C4-2B (cell line): ENCODE data around the gene GBP4.

Experiments used
- ZFX ChIP-seq: fragments of 450-650 bp; IDR thresholded peaks from 2 replicates; pipeline ENCODE4 v1.6.1; 2017
- TF ChIP-seq, protein P1 (sequence below): fragments of 450-650 bp; conservative IDR thresholded peaks from 2 replicates; pipeline ENCODE4 v1.5.1; 2017; ENCODE audit warnings: mild to moderate bottlenecking

DNA sequence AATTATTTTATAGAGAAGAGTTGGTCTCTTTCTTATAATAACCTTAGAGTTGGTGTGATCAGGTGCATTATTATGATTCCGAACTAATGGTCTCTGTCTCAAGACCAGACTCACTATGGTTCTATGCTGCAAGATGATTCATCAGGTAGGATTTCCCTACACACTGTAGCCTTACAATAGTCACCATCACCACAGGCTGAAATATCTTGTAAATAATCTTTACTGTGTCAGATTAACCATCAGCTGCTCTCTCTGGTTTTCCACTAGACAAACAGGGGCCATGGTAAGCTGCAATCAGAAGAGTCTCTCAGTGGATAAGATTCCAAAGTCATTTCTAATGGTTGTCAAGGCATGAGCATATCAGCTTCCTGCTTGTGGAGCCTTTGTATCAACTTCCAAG, 4.4 kb upstream of the GBP4 start:
- TF ChIP-seq, protein P1, sequence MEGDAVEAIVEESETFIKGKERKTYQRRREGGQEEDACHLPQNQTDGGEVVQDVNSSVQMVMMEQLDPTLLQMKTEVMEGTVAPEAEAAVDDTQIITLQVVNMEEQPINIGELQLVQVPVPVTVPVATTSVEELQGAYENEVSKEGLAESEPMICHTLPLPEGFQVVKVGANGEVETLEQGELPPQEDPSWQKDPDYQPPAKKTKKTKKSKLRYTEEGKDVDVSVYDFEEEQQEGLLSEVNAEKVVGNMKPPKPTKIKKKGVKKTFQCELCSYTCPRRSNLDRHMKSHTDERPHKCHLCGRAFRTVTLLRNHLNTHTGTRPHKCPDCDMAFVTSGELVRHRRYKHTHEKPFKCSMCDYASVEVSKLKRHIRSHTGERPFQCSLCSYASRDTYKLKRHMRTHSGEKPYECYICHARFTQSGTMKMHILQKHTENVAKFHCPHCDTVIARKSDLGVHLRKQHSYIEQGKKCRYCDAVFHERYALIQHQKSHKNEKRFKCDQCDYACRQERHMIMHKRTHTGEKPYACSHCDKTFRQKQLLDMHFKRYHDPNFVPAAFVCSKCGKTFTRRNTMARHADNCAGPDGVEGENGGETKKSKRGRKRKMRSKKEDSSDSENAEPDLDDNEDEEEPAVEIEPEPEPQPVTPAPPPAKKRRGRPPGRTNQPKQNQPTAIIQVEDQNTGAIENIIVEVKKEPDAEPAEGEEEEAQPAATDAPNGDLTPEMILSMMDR: no peak
- TF ChIP-seq ZFX: no peak
